ENCODE measurements around the gene HOXA13.

HOXA13 gene

DNA sequence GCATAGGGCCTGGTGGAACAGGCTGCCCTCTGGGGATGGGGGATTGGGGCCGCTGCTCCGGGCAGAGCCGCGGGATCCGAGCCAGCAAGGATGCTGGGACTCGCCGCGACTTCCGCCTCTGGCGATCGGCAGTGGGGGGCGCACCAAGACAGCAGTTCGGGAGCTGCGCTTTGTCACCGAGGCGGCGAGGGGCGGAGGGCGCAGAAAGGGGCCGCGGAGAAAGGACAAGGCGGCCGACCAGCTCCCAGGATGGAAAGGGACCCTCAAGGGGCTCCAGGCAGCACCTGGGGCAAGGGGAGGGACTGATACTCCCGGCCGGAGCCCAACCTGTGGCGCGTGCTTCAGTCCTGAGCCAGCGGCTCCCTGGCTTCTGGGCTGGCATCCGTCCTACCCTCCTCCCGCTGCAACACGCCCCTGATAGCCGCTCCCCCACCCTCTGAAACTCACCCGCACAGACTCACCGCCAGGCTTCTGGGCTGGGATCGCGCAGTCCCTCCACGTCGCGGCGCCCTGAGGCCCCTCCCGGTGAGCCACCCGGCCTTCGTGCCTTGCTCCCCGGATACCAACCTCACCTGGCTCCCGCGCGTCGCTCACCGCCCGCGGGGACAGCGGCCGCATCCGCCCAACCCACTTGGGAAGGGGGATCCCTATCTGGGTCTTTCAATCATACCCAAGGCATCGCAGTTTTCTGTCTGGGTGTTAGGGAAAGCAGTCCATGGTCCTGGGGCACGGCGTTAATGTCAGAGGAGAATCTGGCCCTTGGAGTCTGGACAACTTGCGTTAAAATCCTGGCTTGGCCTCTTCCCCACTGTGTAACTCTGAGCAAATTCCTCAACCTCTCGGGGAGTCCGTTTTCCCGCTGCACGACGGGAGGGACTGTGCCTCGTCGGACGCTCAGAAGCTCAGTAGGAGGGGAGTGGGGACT lies 35.8 kb upstream of the HOXA13 start:
- peak; percentile 86 for DNase-seq

DNA sequence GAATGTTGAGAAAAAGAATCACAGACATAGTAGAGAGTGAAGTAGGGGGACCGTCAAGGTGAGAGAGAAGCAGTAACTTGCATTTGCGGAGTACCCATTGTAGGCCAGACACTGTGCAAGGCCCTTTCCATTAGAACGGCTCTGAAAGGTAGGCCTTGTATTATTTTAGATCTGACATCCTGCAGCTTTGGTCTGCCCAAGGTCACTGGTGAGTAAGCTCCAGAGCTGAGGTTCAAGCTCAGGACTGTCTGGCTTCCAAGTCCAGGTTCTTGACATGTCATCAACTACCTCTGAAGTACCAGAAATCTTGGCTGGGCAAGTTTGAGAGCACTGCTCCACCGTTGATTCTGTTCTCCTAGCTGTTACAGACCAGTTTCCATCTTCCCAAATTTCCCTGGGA lies 29.6 kb upstream of the HOXA13 start:
- no peak for DNase-seq

DNA sequence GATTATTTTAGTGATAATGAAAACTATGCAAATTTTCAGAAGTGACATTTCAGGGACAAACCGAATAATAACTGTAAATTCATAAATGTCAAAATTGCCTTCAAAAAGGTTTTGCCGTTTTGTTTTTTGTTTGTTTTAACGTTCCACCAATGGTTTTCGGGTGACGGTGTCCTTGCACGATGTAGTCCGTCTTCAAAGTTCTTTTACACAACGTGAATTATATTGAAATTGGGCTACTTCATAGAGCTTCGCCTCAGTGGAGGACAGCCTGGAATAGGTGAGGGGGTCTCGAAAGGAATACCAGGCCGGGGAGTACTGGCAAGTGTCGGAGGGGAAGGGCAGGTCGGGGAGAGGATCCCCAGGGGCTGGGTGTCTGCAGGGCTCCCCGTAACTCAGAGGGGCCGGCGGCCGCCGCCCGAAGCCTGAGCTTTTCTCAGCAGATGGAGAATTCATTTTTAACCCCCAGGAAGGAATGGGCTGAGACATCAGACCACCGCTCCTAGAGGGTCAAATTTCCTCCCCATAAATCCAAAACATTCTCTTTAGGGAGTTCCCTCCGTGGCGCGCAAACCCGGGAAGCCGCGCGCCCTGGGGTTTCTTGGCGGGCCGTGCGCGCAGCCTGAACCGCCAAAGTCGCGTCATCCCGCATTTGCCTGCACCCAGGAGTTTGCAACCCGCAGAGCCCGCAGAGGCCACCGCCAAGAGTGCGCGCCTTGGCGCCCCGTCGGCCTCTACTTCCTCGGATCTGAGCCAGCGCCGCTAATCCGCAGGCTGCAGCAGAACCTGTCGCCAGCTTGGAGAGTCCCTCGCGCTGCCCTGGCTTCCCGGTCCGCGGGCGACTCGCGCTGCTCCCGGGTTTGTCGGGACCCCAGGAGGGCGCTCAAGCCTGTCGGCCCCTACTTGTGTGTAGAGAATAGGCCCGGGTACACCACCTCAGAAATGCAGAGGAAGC lies 25.4 kb upstream of the HOXA13 start:
- DNase-seq = no peak

DNA sequence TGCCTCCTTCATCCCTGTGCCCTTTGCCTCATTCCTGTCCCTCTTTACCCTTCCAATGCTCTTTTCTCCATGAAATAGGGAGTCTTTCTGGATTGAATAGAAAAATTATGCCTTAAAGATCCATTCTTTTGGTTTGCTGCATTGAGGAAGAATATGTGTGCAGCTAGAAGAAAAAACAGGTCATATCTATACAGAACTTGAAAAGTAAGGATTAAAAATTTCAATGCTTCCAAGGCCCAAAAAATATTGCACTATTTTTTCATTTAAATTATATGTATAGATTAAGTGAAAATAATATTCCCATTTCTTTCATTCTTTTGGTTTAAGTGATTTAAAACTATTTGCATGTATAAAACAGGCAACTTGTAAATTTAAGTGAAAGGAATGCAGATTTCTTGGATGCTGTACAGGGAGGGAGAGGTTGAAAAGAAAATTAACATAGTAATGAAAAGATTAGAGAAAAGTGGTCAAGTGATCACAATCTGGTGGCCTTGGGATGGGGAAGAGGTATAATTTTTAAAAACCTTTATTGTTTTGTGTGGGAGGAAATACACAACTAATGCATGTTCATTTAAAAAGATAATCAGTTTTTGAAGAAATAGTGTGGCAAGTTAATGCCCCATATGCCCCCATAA lies 24.2 kb upstream of the HOXA13 start:
- no peak for DNase-seq

DNA sequence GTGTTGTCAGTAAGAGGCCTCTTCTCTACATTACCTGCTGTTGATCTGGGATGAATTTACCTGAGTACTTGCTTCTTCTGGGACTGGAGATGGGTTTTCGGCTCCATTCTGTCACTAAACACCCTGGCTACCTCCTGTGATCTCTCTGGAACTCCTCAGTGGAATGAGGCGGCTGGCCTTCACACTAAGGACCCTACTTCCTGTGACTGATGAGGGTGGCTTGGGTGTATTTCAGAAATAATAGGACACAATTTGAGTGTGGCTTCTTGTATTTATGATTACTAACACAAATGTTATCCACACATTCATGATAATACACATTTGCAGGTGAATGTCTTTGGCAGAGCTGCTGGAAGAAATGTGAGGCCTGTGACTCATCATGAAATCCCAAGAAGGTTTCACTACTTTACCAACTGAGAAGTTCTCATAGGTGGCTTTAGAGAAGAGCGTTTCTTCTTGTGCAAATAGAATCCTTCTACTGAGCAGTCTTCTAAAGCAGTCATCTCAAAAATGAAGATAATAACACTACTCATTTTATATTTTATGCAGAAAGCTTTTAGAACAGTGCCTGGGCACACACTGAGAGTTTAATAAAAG lies 21.4 kb upstream of the HOXA13 start:
- DNase-seq = no peak

DNA sequence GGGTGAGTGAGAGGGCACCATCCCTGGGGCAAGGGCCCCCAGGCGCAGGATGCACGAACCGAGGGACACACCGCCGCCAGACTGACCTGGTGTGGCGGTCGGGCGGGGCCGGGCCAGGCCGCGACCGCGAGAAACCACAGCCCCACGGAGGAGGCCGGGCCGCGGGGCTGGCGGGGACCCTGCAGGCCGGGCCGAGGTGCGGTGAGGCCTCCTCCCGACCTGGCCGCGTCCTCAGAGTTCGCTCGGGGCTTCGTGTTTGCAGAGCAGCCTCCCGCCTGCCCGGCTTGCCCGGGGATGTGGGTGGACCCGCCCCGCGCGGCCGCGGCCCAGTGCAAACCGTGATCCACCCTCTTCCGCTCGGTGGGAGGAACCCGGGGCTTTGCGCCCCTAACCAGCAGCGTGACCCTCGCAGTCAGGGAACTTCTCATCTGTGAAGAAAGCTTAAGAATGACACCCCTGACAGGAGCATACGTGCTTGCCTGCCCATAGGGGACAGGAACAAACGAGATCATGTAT lies 20.6 kb upstream of the HOXA13 start:
- DNase-seq = no peak

DNA sequence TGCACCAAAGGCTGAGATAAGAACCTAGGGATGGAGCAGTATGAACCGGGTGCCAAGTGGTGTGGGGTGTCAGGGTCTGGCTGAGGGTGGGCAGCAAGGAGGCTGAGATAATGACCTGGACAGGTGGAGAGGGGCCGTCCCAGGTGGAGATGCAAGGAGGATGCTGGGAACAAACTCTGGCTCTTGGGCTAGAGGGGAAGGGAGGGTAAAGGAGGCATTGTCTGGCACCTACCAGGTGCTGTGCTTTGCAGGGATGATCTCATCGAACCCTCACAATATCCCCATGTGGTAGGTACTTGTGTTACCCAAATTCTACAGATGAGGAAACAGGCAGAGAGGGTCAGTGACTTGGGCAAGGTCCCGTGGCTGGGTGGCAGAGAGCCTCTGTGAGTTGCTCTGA lies 19.9 kb upstream of the HOXA13 start:
- no peak for DNase-seq

DNA sequence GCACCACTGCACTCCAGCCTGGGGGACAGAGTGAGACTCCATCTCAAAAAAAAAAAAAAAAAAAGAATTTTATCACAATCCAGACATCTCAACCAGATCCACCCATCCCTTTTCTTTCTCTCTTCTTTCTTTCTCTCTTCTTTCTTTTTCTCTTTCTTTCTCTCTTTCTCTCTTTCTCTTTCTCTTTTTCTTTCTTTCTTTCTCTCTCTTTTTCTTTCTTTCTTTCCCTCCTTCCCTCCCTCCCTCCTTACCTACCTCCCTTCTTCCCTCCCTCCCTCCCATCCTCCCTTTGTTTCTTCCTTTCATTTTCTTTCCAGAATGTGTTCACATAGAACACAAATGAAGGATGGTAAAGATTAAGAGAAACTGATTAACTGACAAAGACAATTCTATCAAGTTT lies 18.1 kb upstream of the HOXA13 start:
- DNase-seq = no peak

DNA sequence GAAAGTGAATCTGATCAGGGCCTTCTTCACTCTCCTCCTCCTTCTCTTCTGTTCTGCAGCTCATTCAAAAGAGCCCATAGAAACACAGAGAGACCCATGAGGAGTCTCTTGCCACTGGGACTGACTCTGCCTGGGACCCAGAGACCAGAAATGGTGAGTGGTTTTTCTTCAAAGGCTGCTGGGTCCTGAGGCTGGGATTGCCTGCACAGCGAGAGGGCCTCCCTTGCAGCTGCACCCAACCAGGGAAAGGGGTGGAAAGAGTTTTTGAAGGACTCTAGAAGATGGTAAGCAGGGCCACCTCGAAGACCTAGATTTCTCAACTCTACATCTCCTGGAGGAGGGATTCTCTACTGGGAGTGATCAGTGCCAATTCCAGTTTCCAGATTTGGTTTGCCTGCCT lies 15.5 kb upstream of the HOXA13 start:
- DNase-seq = no peak

DNA sequence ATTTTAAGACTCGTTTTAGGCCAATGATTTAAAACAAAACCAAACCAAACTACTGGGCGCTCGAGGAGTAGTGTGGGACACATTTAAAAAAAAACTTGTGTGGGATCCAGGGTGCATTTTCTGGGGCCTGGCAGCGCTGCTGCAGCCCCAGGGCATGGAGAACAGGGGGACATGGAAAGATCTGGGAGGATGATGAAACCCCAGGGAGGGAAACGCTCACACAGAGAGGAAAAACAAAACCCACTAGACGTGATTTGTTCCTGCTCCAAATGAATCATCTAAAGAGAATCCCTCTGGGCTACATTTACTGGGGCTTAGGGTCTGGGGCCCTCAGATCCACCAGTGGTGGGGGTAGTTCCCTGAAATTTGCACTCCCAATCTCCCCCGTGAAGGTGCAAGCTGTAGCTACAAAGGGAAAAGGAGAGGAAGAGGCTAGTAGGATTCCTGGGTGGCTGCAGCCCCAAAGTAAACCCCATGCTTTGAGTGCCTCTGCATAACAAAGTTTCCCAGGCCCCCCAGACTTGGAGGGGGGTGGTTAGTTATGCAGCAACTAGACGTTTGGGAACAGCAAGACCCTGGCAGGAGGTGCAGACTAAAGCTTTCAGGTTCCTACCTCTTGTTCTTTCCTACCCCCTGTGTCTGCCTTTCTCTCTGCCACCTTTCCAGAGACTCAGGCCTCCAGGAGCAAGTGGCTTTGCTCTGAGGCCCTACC lies 14.5 kb upstream of the HOXA13 start:
- DNase-seq = no peak

DNA sequence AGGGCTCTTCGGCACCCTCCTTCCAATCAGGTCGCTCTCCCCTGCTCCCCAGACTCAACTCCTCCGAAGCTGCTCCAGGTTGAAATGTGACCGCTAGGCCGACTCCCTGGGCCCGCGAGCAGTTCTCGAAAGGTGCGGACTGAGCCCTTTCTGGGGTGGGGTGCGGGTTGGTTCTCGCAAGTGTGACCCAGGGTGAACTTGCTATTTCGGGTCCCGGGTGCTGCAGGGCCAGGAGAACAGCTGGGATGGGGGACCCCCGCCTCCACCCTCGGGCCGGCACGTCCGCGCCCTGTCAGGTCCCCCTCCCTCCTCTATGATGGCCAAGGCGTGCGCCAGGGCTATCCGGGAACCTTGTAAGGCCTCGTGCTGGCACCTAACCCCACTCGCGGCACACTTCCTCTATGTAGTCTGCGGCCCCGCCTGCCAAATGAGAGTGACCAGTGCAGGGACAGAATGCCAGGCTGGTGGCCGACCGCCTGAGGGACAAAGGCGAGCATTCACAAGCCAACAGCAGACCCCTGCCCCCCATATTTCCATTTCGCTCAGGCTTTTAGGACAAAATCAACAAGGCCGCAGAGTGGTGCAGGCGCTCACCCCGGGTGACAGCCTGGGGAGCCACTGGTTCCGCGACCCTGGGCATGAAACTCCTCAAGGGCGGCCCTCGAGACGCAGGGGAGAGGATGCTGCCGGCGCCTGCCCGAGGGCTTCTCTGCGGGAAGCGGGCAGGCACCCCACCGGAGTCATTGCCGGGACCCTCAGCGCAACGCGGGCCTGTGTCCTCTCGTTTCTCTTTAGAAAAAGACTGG lies 13.7 kb upstream of the HOXA13 start:
- DNase-seq = no peak

DNA sequence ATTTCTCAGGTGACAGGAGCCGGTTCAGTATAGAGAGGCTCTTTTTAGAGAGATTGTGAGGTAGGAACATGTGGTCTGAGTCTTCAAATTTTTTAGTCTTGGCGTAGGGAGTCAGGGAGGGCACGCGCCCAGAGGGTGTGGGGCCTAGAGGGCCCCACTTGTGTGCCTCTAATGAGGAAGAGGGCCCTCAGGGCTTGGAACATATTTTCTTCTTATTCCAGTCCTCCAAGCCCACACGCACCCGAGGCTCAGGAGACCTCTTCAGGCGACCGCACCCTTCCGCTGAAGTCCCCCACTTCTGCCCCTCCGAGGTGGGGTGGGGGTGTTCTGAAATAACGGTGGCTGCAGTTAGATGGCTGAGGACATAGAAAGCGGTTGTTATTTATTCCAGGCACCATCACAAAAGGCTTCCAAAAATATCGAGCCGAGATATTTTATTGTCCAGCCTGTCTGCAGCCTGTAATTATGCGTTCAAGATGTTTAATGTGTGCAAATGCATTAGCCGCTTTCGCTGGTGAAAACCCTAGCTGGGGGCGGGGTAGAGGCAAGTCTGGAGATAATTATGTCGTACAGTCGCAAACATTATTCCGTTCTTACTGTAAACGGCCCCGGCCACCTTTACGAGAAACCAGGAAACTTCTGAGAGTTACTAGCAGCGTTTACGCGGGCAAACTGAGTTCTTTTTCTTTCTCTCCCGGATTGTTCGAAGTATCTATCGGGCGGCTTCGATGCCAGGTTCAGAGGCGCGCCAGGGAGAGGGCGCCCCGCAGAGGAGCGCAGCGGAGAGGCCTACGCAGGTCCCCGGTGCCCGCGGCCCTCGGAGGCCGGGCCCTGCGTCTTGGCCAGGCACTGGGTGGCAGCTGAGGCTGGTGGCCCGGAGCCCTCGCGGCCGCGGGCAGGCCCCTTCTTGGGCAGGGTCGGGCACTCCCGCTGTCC lies 12.9 kb upstream of the HOXA13 start:
- peak; percentile 19 for DNase-seq

DNA sequence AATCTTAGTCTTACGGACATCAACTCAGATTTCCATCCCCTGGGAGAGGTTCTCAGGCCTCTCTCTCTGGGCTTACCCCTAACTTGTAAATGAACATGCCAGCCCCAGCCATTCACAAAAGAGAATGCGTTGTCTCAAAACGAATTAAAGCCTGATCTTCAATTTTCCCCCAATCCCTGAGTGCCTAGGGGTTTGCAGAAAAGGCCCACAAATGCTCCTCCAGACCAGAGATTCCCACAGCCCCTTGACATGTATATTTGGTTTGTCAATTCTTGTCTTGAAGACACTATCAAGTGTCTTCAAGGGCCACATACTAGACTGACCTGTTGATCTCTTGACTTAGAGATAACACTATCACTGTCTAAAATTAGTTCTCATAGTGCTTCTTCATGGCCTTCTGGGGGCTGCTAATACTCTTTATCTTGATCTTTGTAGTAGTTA lies 11.9 kb upstream of the HOXA13 start:
- no peak for DNase-seq

DNA sequence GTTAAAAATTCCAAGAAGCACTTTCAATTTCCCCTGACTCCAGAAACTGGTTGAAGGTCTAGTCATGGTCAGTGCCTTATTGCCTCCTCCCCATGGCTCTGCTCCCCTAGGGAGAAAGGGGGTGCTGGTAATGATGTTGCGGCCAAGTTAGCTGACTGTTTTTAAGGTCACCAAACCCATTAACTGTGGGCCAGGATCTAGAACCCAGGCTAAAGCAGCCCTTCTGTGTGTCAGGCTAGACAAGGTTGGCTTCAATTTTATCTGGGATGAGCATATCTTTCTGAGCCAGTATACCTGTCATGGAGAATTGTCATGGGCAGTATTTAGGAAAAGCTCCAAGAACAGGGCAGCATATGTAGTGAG lies 11.2 kb upstream of the HOXA13 start:
- DNase-seq = no peak

DNA sequence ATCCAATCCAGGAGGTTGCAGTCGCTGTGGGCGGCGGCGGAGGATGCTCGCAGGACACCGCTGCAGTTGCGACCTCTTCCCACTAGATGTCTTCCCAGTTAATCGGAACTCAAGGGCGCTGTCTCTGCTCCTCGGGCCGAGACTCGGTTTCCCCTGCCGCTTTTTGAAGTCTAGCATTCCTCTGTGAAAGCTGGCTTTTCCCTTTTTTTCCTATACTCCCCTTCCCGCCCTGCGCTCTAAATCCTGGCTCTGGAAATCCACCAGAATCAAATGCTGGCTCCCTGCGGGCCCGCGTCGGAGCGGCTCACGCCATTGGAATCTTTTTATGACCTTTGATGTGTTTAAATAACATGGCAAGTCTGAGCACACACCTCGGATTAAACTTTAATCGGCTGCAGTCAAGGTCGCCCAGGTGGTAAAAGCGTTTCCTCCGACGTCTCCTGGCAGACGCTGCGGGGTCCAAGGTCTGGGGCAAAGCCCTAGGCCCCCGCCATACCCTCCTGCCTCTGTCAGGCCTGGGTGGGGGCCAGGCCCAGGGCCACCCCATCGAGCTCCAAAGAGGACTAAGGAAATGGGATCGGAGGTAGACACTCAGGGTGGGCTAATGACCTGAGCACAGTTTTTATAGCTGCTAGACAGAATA lies 10.7 kb upstream of the HOXA13 start:
- no peak for DNase-seq

DNA sequence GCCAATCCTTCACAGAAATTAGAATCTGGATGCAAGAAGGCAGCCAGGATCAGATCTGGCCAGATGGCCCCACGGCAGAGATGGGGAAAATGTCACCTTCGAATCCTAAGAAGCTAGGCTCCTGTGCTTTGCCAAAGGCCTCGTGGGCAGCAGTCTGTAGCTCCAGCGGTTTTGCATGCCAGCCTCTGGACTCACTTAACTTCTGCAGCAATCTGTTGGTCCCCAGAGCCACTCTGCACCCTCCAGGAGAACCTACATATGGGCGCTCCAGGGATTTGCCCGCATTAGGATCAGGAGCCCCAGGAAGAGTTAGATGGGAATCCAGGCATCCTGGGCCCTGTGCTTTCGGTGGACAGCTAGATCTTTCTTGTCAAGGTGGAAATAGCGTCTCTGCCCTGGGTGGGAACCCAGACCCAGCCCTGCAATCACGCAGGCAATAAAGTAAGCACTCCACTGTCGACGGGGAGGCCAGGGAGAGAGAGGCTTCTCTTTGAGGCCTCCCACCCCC lies 10.1 kb upstream of the HOXA13 start:
- no peak for DNase-seq

DNA sequence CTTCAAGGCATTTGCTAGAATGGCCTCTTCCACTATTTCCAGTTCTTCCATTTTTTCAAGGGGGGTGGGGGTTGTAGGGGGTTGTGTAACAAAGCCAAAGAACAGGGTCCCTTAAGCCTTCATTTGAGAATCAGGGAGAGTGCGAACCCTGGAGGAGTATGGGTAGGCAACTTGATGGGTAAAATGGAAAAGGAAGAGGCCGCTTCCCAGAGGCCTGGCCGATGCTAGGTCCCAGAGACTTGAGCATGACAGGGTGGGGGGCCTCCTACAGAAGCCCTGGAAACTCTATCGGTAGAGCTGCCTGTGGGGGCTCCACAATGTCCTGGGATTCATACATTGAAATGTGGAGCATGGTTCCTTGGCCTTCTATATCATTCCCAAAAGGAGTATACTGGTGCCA lies 9.1 kb upstream of the HOXA13 start:
- no peak for DNase-seq

DNA sequence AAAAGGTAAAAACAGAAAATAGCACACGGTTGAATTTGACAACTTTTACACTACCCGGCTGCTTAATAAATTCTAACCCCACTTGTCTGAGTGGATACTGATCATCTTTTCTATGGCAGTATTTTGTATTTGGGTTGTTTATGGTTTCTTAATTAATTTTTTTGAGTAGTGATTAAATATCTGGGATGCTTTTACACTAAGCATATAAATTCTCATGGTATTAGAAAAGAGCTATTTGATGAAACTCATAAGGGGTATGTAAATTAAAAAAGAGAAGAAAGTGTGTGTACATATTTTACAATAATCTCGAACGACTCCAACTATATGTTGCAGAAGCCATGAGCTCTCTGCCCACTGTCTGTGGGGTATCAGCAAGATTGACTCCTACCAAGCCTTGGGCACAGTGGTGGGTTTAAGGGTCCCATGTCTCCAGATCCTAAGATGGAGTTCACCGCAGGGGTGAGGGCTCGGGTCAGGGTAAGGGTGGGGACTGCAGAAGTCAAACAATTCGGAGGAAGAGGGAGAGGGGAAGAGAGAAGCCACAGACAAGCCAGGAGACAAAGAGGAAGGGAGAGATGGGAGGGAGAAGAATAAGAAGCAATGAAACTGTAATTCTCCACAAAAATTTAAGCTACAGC lies 7.6 kb upstream of the HOXA13 start:
- DNase-seq = no peak
